Measurements from ENCODE around the gene P2RX1. TPM values are rescaled to one million over a fixed set of nuclear protein-coding genes. Genes with fewer than 3 reads are reported as not detected.
A peak's percentile ranks its signal among the peaks of the same experiment; 100 is the strongest.

P2RX1 gene
- total and polyA plus RNA-seq, 4 experiments from 2014 or later = not detected

DNA sequence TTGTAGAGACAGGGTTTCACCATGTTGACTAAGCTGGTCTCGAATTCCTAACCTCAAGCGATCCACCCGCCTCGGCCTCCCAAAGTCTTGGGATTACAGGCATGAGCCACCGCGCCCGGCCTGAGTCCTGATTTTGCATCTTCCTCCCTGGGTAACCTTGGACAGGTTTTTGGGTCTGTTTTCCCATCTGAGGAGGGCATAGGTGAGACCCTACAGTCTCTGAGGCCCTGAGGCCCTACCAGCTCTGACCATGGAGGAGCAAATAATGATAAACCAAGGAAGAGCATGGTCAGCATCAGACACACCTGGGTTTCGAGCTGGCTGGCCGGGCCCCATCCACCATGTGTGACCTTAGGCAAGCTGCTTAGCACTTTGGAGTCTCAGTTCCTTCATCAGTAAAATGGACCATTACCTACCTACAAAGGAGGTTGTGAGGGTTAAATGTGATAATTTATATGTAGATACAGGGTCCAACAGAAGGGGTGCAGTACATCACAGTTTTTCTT lies 69.0 kb downstream of the P2RX1 start:
- Histone ChIP-seq H3K27me3 (ENCODE audit: insufficient read depth, low read length) (no peaks in the 10 kb centered on the region), H3K27ac (ENCODE audit: low read depth, low read length) (no peak overlapping the region), H3K36me3 (ENCODE audit: insufficient read depth, low read length) (peaks cover 7% of the 10 kb centered on the region), H3K4me3 (ENCODE audit: low read length in 2 of 2) (no peak overlapping the region), H3K9me3 (ENCODE audit: control insufficient read depth in 1 of 2, low read length in 2 of 2) (no peaks in the 10 kb centered on the region), H3K4me1 (ENCODE audit: insufficient read depth, low read length) (peaks cover 30% of the 10 kb centered on the region)
- CTCF ChIA-PET (ENCODE audit: partially characterized antibody) = interaction anchor here (0.9 to 9.0 kb wide), 12 partner anchors 10 to 131 kb away, joined by 3 to 127 read pairs (median 6); partner anchors contain the start of gene CAMKK1
- intact Hi-C loops (cut with micrococcal nuclease) = loop anchor here (2.0 to 10.0 kb wide), 4 partner anchors 118 to 800 kb away; partner anchors contain the start of genes ATP2A3 and UBE2G1
- peaks cover 3 to 14% of the 10 kb centered on the region in 2 donors for H3K36me3 Mint-ChIP-seq
- peaks cover 11 to 29% (median 20%) of the 10 kb centered on the region in 4 donors for H3K4me1 Mint-ChIP-seq
- H3K27me3 Mint-ChIP-seq = no peaks in the 10 kb centered on the region
- no peak overlapping the region for H3K27ac Mint-ChIP-seq
- DNase-seq = no peak
- peak overlapping the region in 2 of 8 donors; percentile 41 to 96 for H3K4me3 Mint-ChIP-seq
- peaks cover 0 to 2% (median 0%) of the 10 kb centered on the region in 8 donors for H3K9me3 Mint-ChIP-seq
- POLR2A ChIA-PET (ENCODE audit: partially characterized antibody) = interaction anchor here (0.7 to 2.0 kb wide), 2 partner anchors 9 to 1530 kb away, joined by 3 to 6 read pairs; no protein-coding TSS in a partner anchor

Other genes with a start within 250 kb of the P2RX1 start
- gene TAX1BP3, start 247.9 kb downstream of the P2RX1 start, total RNA-seq = 10 to 100 TPM; 12.7 to 13.2 TPM
- 10 to 100 TPM; 28.2 to 32.3 TPM for gene TAX1BP3, start 247.9 kb downstream of the P2RX1 start, polyA plus RNA-seq
- 10 to 100 TPM; 27.8 to 29.4 TPM for gene EMC6, start 247.7 kb downstream of the P2RX1 start, total RNA-seq
- gene EMC6, start 247.7 kb downstream of the P2RX1 start, polyA plus RNA-seq = 100 to 1,000 TPM in 1 of 2 donors, 10 to 100 TPM in 1; 75.7 to 104 TPM
- 10 to 100 TPM; 13.8 to 16.0 TPM for gene P2RX5, start 220.3 kb downstream of the P2RX1 start, total RNA-seq
- gene P2RX5, start 220.3 kb downstream of the P2RX1 start, polyA plus RNA-seq = 10 to 100 TPM; 18.8 to 28.9 TPM
- under 1 TPM; 0.28 to 0.41 TPM for gene HASPIN, start 192.6 kb downstream of the P2RX1 start, total RNA-seq
- under 1 TPM in 1 of 2 donors, not detected in 1; 0.29 TPM for gene HASPIN, start 192.6 kb downstream of the P2RX1 start, polyA plus RNA-seq
- gene ITGAE, start 115.3 kb downstream of the P2RX1 start, total RNA-seq = 10 to 100 TPM; 17.2 to 18.7 TPM
- 10 to 100 TPM; 36.6 to 43.6 TPM for gene ITGAE, start 115.3 kb downstream of the P2RX1 start, polyA plus RNA-seq
- 10 to 100 TPM; 48.5 to 66.7 TPM for gene NCBP3, start 70.2 kb downstream of the P2RX1 start, total RNA-seq
- gene NCBP3, start 70.2 kb downstream of the P2RX1 start, polyA plus RNA-seq = 10 to 100 TPM in 1 of 2 donors, 1 to 10 TPM in 1; 7.7 to 15.8 TPM
- gene CAMKK1, start 23.4 kb downstream of the P2RX1 start, total RNA-seq = 1 to 10 TPM; 3.5 TPM
- 1 to 10 TPM in 1 of 2 donors, under 1 TPM in 1; 0.18 to 2.6 TPM for gene CAMKK1, start 23.4 kb downstream of the P2RX1 start, polyA plus RNA-seq
- gene ATP2A3, start 48.0 kb upstream of the P2RX1 start, total RNA-seq = 100 to 1,000 TPM; 157 to 177 TPM
- 10 to 100 TPM; 34.4 to 89.0 TPM for gene ATP2A3, start 48.0 kb upstream of the P2RX1 start, polyA plus RNA-seq
- gene ZZEF1, start 226.6 kb upstream of the P2RX1 start, total RNA-seq = 100 to 1,000 TPM; 109 to 116 TPM
- gene ZZEF1, start 226.6 kb upstream of the P2RX1 start, polyA plus RNA-seq = 1 to 10 TPM; 1.1 to 9.2 TPM
- 10 to 100 TPM in 1 of 2 experiments, 1 to 10 TPM in 1; 9.0 to 10.5 TPM for gene CYB5D2, start 226.7 kb upstream of the P2RX1 start, total RNA-seq
- 10 to 100 TPM; 13.1 to 19.9 TPM for gene CYB5D2, start 226.7 kb upstream of the P2RX1 start, polyA plus RNA-seq

All from CD4-positive, alpha-beta memory T cell (primary cell).